Liver (tissue), 9 donors: ENCODE data around the gene VWA5B1. TPM values are rescaled to one million over a fixed set of nuclear protein-coding genes. Genes with fewer than 3 reads are reported as not detected.

Experiments
- DNase-seq: peaks from one replicate; pipeline ENCODE4 v3.0.0-alpha.2; 2017; ENCODE audit warnings: low spot score
- H3K27ac ChIP-seq, 2 donors: one replicate each; pipeline ENCODE4 v1.7.0; 2013; ENCODE audit warnings: inconsistent platforms in 2 of 2, low read length in 2 of 2, control low read depth in 1 of 2, low read depth in 1 of 2, mild to moderate bottlenecking in 1 of 2
- H3K27me3 ChIP-seq, 4 donors: one replicate each; pipeline versions ENCODE4 v1.6.1 to v1.7.0; 2013; ENCODE audit warnings: low read length in 3 of 4, inconsistent platforms in 1 of 4, mild to moderate bottlenecking in 1 of 4, moderate library complexity in 1 of 4; ENCODE audit not compliant: control insufficient read depth in 4 of 4, insufficient read depth in 4 of 4
- H3K36me3 ChIP-seq, 4 donors: one replicate each; pipeline versions ENCODE4 v1.6.1 to v1.7.0; 2013; ENCODE audit warnings: low read length in 3 of 4, mild to moderate bottlenecking in 3 of 4, low read depth in 1 of 4, moderate library complexity in 1 of 4; ENCODE audit not compliant: control insufficient read depth in 4 of 4, insufficient read depth in 3 of 4
- H3K4me1 ChIP-seq, 4 donors: one replicate each; pipeline versions ENCODE4 v1.6.1 to v1.7.0; 2013; ENCODE audit warnings: low read length in 3 of 4, mild to moderate bottlenecking in 3 of 4, moderate library complexity in 1 of 4; ENCODE audit not compliant: control insufficient read depth in 4 of 4, insufficient read depth in 4 of 4
- H3K4me3 ChIP-seq, 3 donors: one replicate each; pipeline versions ENCODE4 v1.6.1 to v1.7.0; 2013; ENCODE audit warnings: low read length in 3 of 3, control low read depth in 1 of 3, low read depth in 1 of 3, mild to moderate bottlenecking in 1 of 3
- H3K9ac ChIP-seq, 2 donors: one replicate each; pipeline ENCODE4 v1.7.0; 2013; ENCODE audit warnings: low read length in 2 of 2, mild to moderate bottlenecking in 2 of 2, moderate library complexity in 2 of 2, control low read depth in 1 of 2, low read depth in 1 of 2
- H3K9me3 ChIP-seq, 4 donors: one replicate each; pipeline versions ENCODE4 v1.6.1 to v1.7.0; 2013; ENCODE audit warnings: low read length in 3 of 4; ENCODE audit not compliant: control insufficient read depth in 4 of 4
- ATF3 ChIP-seq: IDR thresholded peaks from 2 replicates; pipeline ENCODE4 v1.6.1; 2016; ENCODE audit warnings: antibody characterized with exemption
- EGR1 ChIP-seq, 2 donors: IDR thresholded peaks; 2 replicates each; pipeline ENCODE4 v1.6.1; 2016 to 2018; ENCODE audit warnings: antibody characterized with exemption in 2 of 2, low read depth in 2 of 2
- FOXA1 ChIP-seq: IDR thresholded peaks from 2 replicates; pipeline ENCODE4 v1.6.1; 2016; ENCODE audit warnings: antibody characterized with exemption
- FOXA2 ChIP-seq: IDR thresholded peaks from 2 replicates; pipeline ENCODE4 v1.6.1; 2016; ENCODE audit warnings: antibody characterized with exemption
- GABPA ChIP-seq, 2 donors: IDR thresholded peaks in 1 of 2; conservative IDR thresholded peaks in 1 of 2; 2 replicates each; pipeline ENCODE4 v1.6.1; 2016; ENCODE audit warnings: antibody characterized with exemption in 2 of 2, mild to moderate bottlenecking in 1 of 2, moderate library complexity in 1 of 2
- HNF4A ChIP-seq, 2 donors: conservative IDR thresholded peaks; 2 replicates each; pipeline ENCODE4 v1.6.1; 2016; ENCODE audit warnings: antibody characterized with exemption in 2 of 2, mild to moderate bottlenecking in 2 of 2
- HNF4G ChIP-seq: IDR thresholded peaks from 2 replicates; pipeline ENCODE4 v1.6.1; 2016; ENCODE audit warnings: antibody characterized with exemption
- JUND ChIP-seq, 2 donors: IDR thresholded peaks; 2 replicates each; pipeline ENCODE4 v1.6.1; 2016; ENCODE audit warnings: antibody characterized with exemption in 2 of 2
- NR2F2 ChIP-seq: IDR thresholded peaks from 2 replicates; pipeline ENCODE4 v1.6.1; 2016; ENCODE audit warnings: antibody characterized with exemption
- RAD21 ChIP-seq, 2 donors: IDR thresholded peaks; 2 replicates each; pipeline ENCODE4 v1.6.1; 2016; ENCODE audit warnings: antibody characterized with exemption in 2 of 2, mild to moderate bottlenecking in 2 of 2
- RXRA ChIP-seq, 2 donors: IDR thresholded peaks; 2 replicates each; pipeline ENCODE4 v1.6.1; 2017 to 2018; ENCODE audit warnings: antibody characterized with exemption in 2 of 2, mild to moderate bottlenecking in 1 of 2
- SP1 ChIP-seq: IDR thresholded peaks from 2 replicates; pipeline ENCODE4 v1.6.1; 2018; ENCODE audit warnings: antibody characterized with exemption, mild to moderate bottlenecking
- TAF1 ChIP-seq: conservative IDR thresholded peaks from 2 replicates; pipeline ENCODE4 v1.6.1; 2016; ENCODE audit warnings: antibody characterized with exemption, mild to moderate bottlenecking
- YY1 ChIP-seq: IDR thresholded peaks from 2 replicates; pipeline ENCODE4 v1.6.1; 2016; ENCODE audit warnings: antibody characterized with exemption, mild to moderate bottlenecking
- WGBS: extraction: QIAGEN DNeasy Blood & Tissue Kit; methylation state at CpG from one replicate; pipeline ENCODE4 v1.1.7; 2013; 5-methylcytosine and 5-hydroxymethylcytosine counted together
- polyA plus RNA-seq, 2 donors: library from polyadenylated mRNA; stranded (reverse) in 1 of 2; unstranded in 1 of 2; fragments of 200-250 nt in 1 of 2; fragments of >200 nt in 1 of 2; fragmentation: Nextera tagmentation in 1 of 2; extraction: Ambion mirVana in 1 of 2; gene quantifications; one replicate each; pipeline versions ENCODE4 v1.2.1 to v1.2.3, GENCODE V29; 2013 to 2015
- total RNA-seq, 2 donors: library from RNA; depleted of rRNA; stranded (reverse); fragments of >200 nt; gene quantifications; one replicate each; pipeline ENCODE4 v1.2.3, GENCODE V29; 2014
- TF ChIP-seq, protein P1 (sequence below): fragments of 150-350 bp; IDR thresholded peaks from 2 replicates; pipeline ENCODE4 v1.5.1; 2017; ENCODE audit warnings: improper control_type of control experiment, low read depth, low read length; ENCODE audit not compliant: missing input control
- TF ChIP-seq, protein P2 (sequence below): IDR thresholded peaks from 2 replicates; pipeline ENCODE4 v1.6.1; 2016; ENCODE audit warnings: antibody characterized with exemption
- TF ChIP-seq, protein P3 (sequence below): IDR thresholded peaks from 2 replicates; pipeline ENCODE4 v1.6.1; 2016; ENCODE audit warnings: antibody characterized with exemption
- TF ChIP-seq, protein P4 (sequence below): IDR thresholded peaks from 2 replicates; pipeline ENCODE4 v1.6.1; 2016; ENCODE audit warnings: antibody characterized with exemption, mild to moderate bottlenecking
- donor health status: healthy.
- donor health status: healthy.
- donor health status: healthy.
- donor health status: healthy.
- donor health status: healthy.

VWA5B1 gene
- total and polyA plus RNA-seq, 4 donors: not detected

GRCh38 chr1:20398744-20399143, 108.1 kb downstream of the VWA5B1 start:
- H3K9me3 ChIP-seq: no peaks in the 10 kb centered on the region
- no peak overlapping the region for H3K9ac ChIP-seq
- H3K4me3 ChIP-seq: no peak overlapping the region
- WGBS: 84% methylated on average over 4 of the region's 4 CpGs
- peaks cover 0 to 5% (median 1%) of the 10 kb centered on the region in 4 donors for H3K27me3 ChIP-seq
- TF ChIP-seq FOXA1 (no peak), RXRA (IDR thresholded peaks at IDR 0.05) (no peak), JUND (IDR thresholded peaks at IDR 0.05) (no peak), HNF4G (no peak), RAD21 (IDR thresholded peaks at IDR 0.05) (no peak), FOXA2 (no peak), SP1 (no peak), EGR1 (IDR thresholded peaks at IDR 0.05; ENCODE audit: low read depth in 2 of 2) (no peak), GABPA (IDR thresholded peaks at IDR 0.05 in 1 of 2, conservative IDR thresholded peaks at IDR 0.05 in 1 of 2) (no peak), HNF4A (conservative IDR thresholded peaks at IDR 0.05) (no peak), NR2F2 (no peak), ATF3 (no peak), YY1 (no peak), TAF1 (no peak)
- TF ChIP-seq, protein P1, sequence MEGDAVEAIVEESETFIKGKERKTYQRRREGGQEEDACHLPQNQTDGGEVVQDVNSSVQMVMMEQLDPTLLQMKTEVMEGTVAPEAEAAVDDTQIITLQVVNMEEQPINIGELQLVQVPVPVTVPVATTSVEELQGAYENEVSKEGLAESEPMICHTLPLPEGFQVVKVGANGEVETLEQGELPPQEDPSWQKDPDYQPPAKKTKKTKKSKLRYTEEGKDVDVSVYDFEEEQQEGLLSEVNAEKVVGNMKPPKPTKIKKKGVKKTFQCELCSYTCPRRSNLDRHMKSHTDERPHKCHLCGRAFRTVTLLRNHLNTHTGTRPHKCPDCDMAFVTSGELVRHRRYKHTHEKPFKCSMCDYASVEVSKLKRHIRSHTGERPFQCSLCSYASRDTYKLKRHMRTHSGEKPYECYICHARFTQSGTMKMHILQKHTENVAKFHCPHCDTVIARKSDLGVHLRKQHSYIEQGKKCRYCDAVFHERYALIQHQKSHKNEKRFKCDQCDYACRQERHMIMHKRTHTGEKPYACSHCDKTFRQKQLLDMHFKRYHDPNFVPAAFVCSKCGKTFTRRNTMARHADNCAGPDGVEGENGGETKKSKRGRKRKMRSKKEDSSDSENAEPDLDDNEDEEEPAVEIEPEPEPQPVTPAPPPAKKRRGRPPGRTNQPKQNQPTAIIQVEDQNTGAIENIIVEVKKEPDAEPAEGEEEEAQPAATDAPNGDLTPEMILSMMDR: no peak
- TF ChIP-seq, protein P2, sequence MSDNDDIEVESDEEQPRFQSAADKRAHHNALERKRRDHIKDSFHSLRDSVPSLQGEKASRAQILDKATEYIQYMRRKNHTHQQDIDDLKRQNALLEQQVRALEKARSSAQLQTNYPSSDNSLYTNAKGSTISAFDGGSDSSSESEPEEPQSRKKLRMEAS: no peak
- TF ChIP-seq, protein P3, sequence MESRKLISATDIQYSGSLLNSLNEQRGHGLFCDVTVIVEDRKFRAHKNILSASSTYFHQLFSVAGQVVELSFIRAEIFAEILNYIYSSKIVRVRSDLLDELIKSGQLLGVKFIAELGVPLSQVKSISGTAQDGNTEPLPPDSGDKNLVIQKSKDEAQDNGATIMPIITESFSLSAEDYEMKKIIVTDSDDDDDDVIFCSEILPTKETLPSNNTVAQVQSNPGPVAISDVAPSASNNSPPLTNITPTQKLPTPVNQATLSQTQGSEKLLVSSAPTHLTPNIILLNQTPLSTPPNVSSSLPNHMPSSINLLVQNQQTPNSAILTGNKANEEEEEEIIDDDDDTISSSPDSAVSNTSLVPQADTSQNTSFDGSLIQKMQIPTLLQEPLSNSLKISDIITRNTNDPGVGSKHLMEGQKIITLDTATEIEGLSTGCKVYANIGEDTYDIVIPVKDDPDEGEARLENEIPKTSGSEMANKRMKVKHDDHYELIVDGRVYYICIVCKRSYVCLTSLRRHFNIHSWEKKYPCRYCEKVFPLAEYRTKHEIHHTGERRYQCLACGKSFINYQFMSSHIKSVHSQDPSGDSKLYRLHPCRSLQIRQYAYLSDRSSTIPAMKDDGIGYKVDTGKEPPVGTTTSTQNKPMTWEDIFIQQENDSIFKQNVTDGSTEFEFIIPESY: no peak
- TF ChIP-seq, protein P4, sequence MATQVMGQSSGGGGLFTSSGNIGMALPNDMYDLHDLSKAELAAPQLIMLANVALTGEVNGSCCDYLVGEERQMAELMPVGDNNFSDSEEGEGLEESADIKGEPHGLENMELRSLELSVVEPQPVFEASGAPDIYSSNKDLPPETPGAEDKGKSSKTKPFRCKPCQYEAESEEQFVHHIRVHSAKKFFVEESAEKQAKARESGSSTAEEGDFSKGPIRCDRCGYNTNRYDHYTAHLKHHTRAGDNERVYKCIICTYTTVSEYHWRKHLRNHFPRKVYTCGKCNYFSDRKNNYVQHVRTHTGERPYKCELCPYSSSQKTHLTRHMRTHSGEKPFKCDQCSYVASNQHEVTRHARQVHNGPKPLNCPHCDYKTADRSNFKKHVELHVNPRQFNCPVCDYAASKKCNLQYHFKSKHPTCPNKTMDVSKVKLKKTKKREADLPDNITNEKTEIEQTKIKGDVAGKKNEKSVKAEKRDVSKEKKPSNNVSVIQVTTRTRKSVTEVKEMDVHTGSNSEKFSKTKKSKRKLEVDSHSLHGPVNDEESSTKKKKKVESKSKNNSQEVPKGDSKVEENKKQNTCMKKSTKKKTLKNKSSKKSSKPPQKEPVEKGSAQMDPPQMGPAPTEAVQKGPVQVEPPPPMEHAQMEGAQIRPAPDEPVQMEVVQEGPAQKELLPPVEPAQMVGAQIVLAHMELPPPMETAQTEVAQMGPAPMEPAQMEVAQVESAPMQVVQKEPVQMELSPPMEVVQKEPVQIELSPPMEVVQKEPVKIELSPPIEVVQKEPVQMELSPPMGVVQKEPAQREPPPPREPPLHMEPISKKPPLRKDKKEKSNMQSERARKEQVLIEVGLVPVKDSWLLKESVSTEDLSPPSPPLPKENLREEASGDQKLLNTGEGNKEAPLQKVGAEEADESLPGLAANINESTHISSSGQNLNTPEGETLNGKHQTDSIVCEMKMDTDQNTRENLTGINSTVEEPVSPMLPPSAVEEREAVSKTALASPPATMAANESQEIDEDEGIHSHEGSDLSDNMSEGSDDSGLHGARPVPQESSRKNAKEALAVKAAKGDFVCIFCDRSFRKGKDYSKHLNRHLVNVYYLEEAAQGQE: no peak
- H3K4me1 ChIP-seq: no peaks in the 10 kb centered on the region
- H3K27ac ChIP-seq: no peak overlapping the region
- no peak for DNase-seq
- no peaks in the 10 kb centered on the region for H3K36me3 ChIP-seq
